Measurements from ENCODE around the gene CYB561A3.

- TF ChIP-seq CTCF (conservative IDR thresholded peaks at IDR 0.05; ENCODE audit: low read depth, low read length) (no peak), EZH2 (IDR thresholded peaks at IDR 0.05; ENCODE audit: borderline replicate concordance, low read depth, low read length, poor library complexity, severe bottlenecking) (no peak)
Measured at GRCh38 chr11:61305417-61305816, 56.3 kb downstream of the CYB561A3 start.

Data from A673 (cell line).